GM21526 (cell line): ENCODE results near the gene ARMC12.

Source experiments
- ATAC-seq: cut with Tn5 transposase; IDR thresholded peaks from one replicate; pipeline ENCODE4 v1.9.1; 2021; ENCODE audit warnings: moderate library complexity; ENCODE audit not compliant: unreplicated experiment, low FRiP score

ARMC12 gene

GRCh38 chr6:35796236-35796635 lies 59.4 kb downstream of the ARMC12 start:
- no peak for ATAC-seq

- no peak for ATAC-seq
Observed at GRCh38 chr6:35797837-35798526, 61.1 kb downstream of the ARMC12 start.
